Heart left ventricle (tissue), 16 donors: ENCODE results near the gene KRTAP5-10. TPM values are rescaled to one million over a fixed set of nuclear protein-coding genes. Genes with fewer than 3 reads are reported as not detected.
A peak's percentile ranks its signal among the peaks of the same experiment; 100 is the strongest.
"Not testable (repeated sequence)": the region's sequence is repeated elsewhere in the genome, so short reads cannot be mapped to it uniquely, and the experiment has no call there.

Experiments used
- ATAC-seq, 4 donors: fragments of 200-7000 bp; cut with Tn5 transposase; one replicate each; pipeline ENCODE4 v1.9.1; 2020 to 2022; ENCODE audit warnings: moderate library complexity in 4 of 4, mild to moderate bottlenecking in 3 of 4, moderate number of reproducible peaks in 1 of 4
- DNase-seq, 5 donors: peaks; one replicate each; pipeline ENCODE4 v3.0.0-alpha.2; 2020
- H3K27ac ChIP-seq, 12 donors: fragments of 200-600 bp; sonication (generic) in 4 of 12; one replicate each; pipeline versions ENCODE4 v1.5.0 to v1.8.0; 2016 to 2022; ENCODE audit warnings: mild to moderate bottlenecking in 2 of 12
- H3K27me3 ChIP-seq, 9 donors: fragments of 200-600 bp; sonication (generic) in 2 of 9; one replicate each; pipeline versions ENCODE4 v1.5.1 to v1.8.0; 2016 to 2022; ENCODE audit warnings: mild to moderate bottlenecking in 3 of 9
- H3K36me3 ChIP-seq, 9 donors: fragments of 200-600 bp; sonication (generic) in 2 of 9; one replicate each; pipeline versions ENCODE4 v1.5.0 to v1.8.0; 2018 to 2022; ENCODE audit warnings: mild to moderate bottlenecking in 2 of 9
- H3K4me1 ChIP-seq, 12 donors: fragments of 200-600 bp; sonication (generic) in 4 of 12; one replicate each; pipeline versions ENCODE4 v1.5.0 to v1.8.0; 2016 to 2022; ENCODE audit warnings: mild to moderate bottlenecking in 3 of 12
- H3K4me3 ChIP-seq, 12 donors: fragments of 200-600 bp; sonication (generic) in 4 of 12; one replicate each; pipeline versions ENCODE4 v1.5.0 to v1.8.0; 2017 to 2022; ENCODE audit warnings: mild to moderate bottlenecking in 9 of 12, moderate library complexity in 4 of 12
- H3K9me3 ChIP-seq, 12 donors: fragments of 200-600 bp; sonication (generic) in 4 of 12; one replicate each; pipeline versions ENCODE4 v1.5.0 to v1.8.0; 2016 to 2022; ENCODE audit warnings: mild to moderate bottlenecking in 1 of 12
- CTCF ChIP-seq, 12 donors: fragments of 200-600 bp; sonication (generic) in 4 of 12; IDR thresholded peaks; one replicate each; pipeline versions ENCODE4 v1.5.0 to v1.8.0; 2018 to 2022; ENCODE audit warnings: antibody characterized with exemption in 12 of 12, mild to moderate bottlenecking in 5 of 12
- POLR2A ChIP-seq, 2 donors: fragments of 450-650 bp; IDR thresholded peaks; one replicate each; pipeline ENCODE4 v1.6.1; 2017; ENCODE audit warnings: antibody characterized with exemption in 2 of 2, mild to moderate bottlenecking in 2 of 2, moderate library complexity in 2 of 2
- WGBS, 4 donors: extraction: QIAGEN DNeasy Blood & Tissue Kit in 2 of 4; methylation state at CpG; one replicate each; pipeline versions ENCODE4 v1.1.5 to v1.1.7; 2013 to 2018; 5-methylcytosine and 5-hydroxymethylcytosine counted together
- intact Hi-C, 10 donors: fragments of 100-400 bp; cut with DNase I; formaldehyde crosslinking; loops; one replicate each; pipeline versions ENCODE4 v1.11.1 to v1.14.2; 2022
- polyA plus RNA-seq, 2 donors: library from polyadenylated mRNA; stranded (reverse); fragments of 200-250 nt; gene quantifications; one replicate each; pipeline ENCODE4 v1.2.3, GENCODE V29; 2013
- total RNA-seq, 9 donors: library from RNA; depleted of rRNA in 2 of 9; stranded (reverse); fragments of >200 nt in 2 of 9; fragmentation: NEBNext Ultra II Directional in 3 of 9; extraction: Animal tissue kit (Norgen Biotek cat#: 25700) in 3 of 9; gene quantifications; one replicate each; pipeline versions ENCODE4 v1.1.0 to v1.2.4, GENCODE V29; 2016 to 2023
- donor health status: ischemic (EF 13 %, LVEDD 7.1; RV severe dilation, severe dysfunction).
- donor health status: healthy with polysubstance abuse.
- donor health status: DM: no; HTN: yes; CAD: no.
- donor health status: DM: no; HTN: no; CAD: no.
- donor health status: ischemic (EF 25% LVEDD 6.9; RV normal size, moderate dysfunction).
- donor health status: ischemic (EF 25% LVEDD 5.7; RV mildly dilated, moderate dysfunction).
- donor health status: healthy.
- donor health status: DM: yes; HTN: yes; CAD: no.
- donor health status: ischemic (EF 35%, LVEDD 5.7; RV mildly dilated, moderate dysfunction).
- donor health status: nonischemic (EF 11% LVEDD 7.7; RV severe dilation, severe dysfunction).
- donor health status: DM: yes; HTN: yes; CAD: no.
- donor health status: PGD.
- donor health status: ischemic (EF 29% LVEDD 5.4; RV normal size, mild dysfunction).
- donor health status: nonischemic (EF 23%, LVEDD 6.1; RV moderate dilation, normal function).

KRTAP5-10 gene
- total and polyA plus RNA-seq, 11 donors = not detected

- TF ChIP-seq POLR2A (IDR thresholded peaks at IDR 0.05) (no peak), CTCF (IDR thresholded peaks at IDR 0.05) (peak; percentile 66 to 86 (median 74))
- peaks cover 0 to 12% (median 0%) of the 10 kb centered on the region in 9 donors for H3K27me3 ChIP-seq
- no peak overlapping the region for H3K27ac ChIP-seq
- DNase-seq = peak in 4 of 5 donors; percentile 54 to 72 (median 67)
- no peak overlapping the region for H3K4me3 ChIP-seq
- peaks cover 0 to 6% (median 0%) of the 10 kb centered on the region in 12 donors for H3K4me1 ChIP-seq
- ATAC-seq = peak; percentile 62 to 92 (median 86)
- H3K36me3 ChIP-seq = no peaks in the 10 kb centered on the region
- intact Hi-C loops = no loop called here
- H3K9me3 ChIP-seq = no peaks in the 10 kb centered on the region
- 5 to 7% (median 6%) methylated on average over 8 of the region's 8 CpGs for WGBS, 4 donors
Measured at GRCh38 chr11:71580057-71581003, 15.0 kb downstream of the KRTAP5-10 start.

GRCh38 chr11:71581826-71582225 is 16.5 kb downstream of the KRTAP5-10 start:
- peaks cover 0 to 17% (median 0%) of the 10 kb centered on the region in 9 donors for H3K27me3 ChIP-seq
- intact Hi-C loops = no loop called here
- TF ChIP-seq POLR2A (IDR thresholded peaks at IDR 0.05) (no peak), CTCF (IDR thresholded peaks at IDR 0.05) (no peak)
- no peaks in the 10 kb centered on the region for H3K9me3 ChIP-seq
- peaks cover 0 to 6% (median 0%) of the 10 kb centered on the region in 12 donors for H3K4me1 ChIP-seq
- 66 to 70% (median 67%) methylated on average over 4 of the region's 4 CpGs for WGBS, 4 donors
- ATAC-seq (peak in 2 of 4 donors; percentile 21 to 36), DNase-seq (no peak)
- H3K27ac ChIP-seq = no peak overlapping the region
- H3K36me3 ChIP-seq = no peaks in the 10 kb centered on the region
- H3K4me3 ChIP-seq = no peak overlapping the region

GRCh38 chr11:71582309-71582895 is 17.0 kb downstream of the KRTAP5-10 start, which contains the start of gene KRTAP5-11:
Gene KRTAP5-11, minus strand, starts transcription at chr11:71582875. Its CDS starts 38 bp downstream, at chr11:71582837.
- ATAC-seq = no peak

GRCh38 chr11:71582969-71583368 is 17.6 kb downstream of the KRTAP5-10 start:
- ATAC-seq, H3K36me3 ChIP-seq, H3K4me1 ChIP-seq, H3K4me3 ChIP-seq, H3K9me3 ChIP-seq, H3K27ac ChIP-seq, intact Hi-C loops, DNase-seq: not testable (repeated sequence)
- WGBS, 4 donors = 75 to 90% (median 88%) methylated on average over 2 of the region's 2 CpGs
- H3K27me3 ChIP-seq = peaks cover 0 to 17% (median 0%) of the 10 kb centered on the region in 9 donors

More at GRCh38 chr11:71582309-71582895, 17.0 kb downstream of the KRTAP5-10 start, which contains the start of gene KRTAP5-11:
- Histone ChIP-seq H3K4me3 (no peak within 1 kb of the TSS), H3K4me1 (peaks cover 0 to 6% (median 0%) of the 10 kb centered on the region in 12 donors), H3K27me3 (peaks cover 0 to 17% (median 0%) of the 10 kb centered on the region in 9 donors), H3K9me3 (no peaks in the 10 kb centered on the region), H3K36me3 (no peaks in the 10 kb centered on the region), H3K27ac (no peak within 1 kb of the TSS)
- intact Hi-C loops = no loop called here
- no peak for DNase-seq
- TF ChIP-seq POLR2A (IDR thresholded peaks at IDR 0.05) (no peak), CTCF (IDR thresholded peaks at IDR 0.05) (no peak)
- 66 to 87% (median 78%) methylated on average over 2 to 3 of the region's 3 CpGs for WGBS, 4 donors

GRCh38 chr11:71585673-71586072 is 20.3 kb downstream of the KRTAP5-10 start:
- ATAC-seq, H3K27ac ChIP-seq, H3K4me3 ChIP-seq, H3K36me3 ChIP-seq, H3K9me3 ChIP-seq, H3K4me1 ChIP-seq, DNase-seq, intact Hi-C loops: not testable (repeated sequence)
- peaks cover 0 to 17% (median 0%) of the 10 kb centered on the region in 9 donors for H3K27me3 ChIP-seq
- 83 to 90% (median 87%) methylated on average over 5 of the region's 5 CpGs for WGBS, 4 donors

GRCh38 chr11:71588314-71588713 is 23.0 kb downstream of the KRTAP5-10 start:
- H3K4me1 ChIP-seq, H3K27ac ChIP-seq, H3K4me3 ChIP-seq, intact Hi-C loops, H3K9me3 ChIP-seq, H3K36me3 ChIP-seq, DNase-seq, ATAC-seq: not testable (repeated sequence)
- H3K27me3 ChIP-seq = peaks cover 0 to 17% (median 0%) of the 10 kb centered on the region in 9 donors
- 56 to 67% (median 63%) methylated on average over 4 of the region's 4 CpGs for WGBS, 4 donors

GRCh38 chr11:71588822-71589545 is 23.6 kb downstream of the KRTAP5-10 start:
- H3K36me3 ChIP-seq, H3K4me3 ChIP-seq, H3K27ac ChIP-seq, intact Hi-C loops, ATAC-seq, H3K9me3 ChIP-seq, DNase-seq, H3K4me1 ChIP-seq: not testable (repeated sequence)
- WGBS, 4 donors = 50 to 65% (median 56%) methylated on average over 11 of the region's 11 CpGs
- H3K27me3 ChIP-seq = peaks cover 0 to 17% (median 0%) of the 10 kb centered on the region in 9 donors
